GM23338 (cell line): ENCODE results near the gene PDGFC.

ENCODE experiments used
- CREB1 ChIP-seq: fragments of 250-450 bp; sonication (Bioruptor Pico); IDR thresholded peaks from 2 replicates; pipeline ENCODE4 v1.5.0; 2020; ENCODE audit warnings: low read depth, mild to moderate bottlenecking, moderate library complexity
- CTCF ChIP-seq, 2 experiments: fragments of 200-600 bp in 1 of 2; sonication (generic) in 1 of 2; conservative IDR thresholded peaks; 2 replicates each; pipeline versions ENCODE4 v1.5.1 to v1.6.1; 2016 to 2017; ENCODE audit warnings: antibody characterized with exemption in 2 of 2, low read depth in 2 of 2, mild to moderate bottlenecking in 2 of 2, moderate library complexity in 1 of 2
- ETS1 ChIP-seq: IDR thresholded peaks from 2 replicates; pipeline ENCODE4 v1.6.1; 2016; ENCODE audit warnings: antibody characterized with exemption
- EZH2phosphoT487 ChIP-seq: fragments of 200-600 bp; sonication (generic); IDR thresholded peaks from one replicate; pipeline ENCODE4 v1.8.1; 2018; ENCODE audit warnings: antibody characterized with exemption; ENCODE audit not compliant: unreplicated experiment
- POLR2AphosphoS5 ChIP-seq: IDR thresholded peaks from 2 replicates; pipeline ENCODE4 v1.6.1; 2016; ENCODE audit warnings: antibody characterized with exemption, low read depth
- REST ChIP-seq: IDR thresholded peaks from one replicate; pipeline ENCODE4 v1.6.1; 2018; ENCODE audit warnings: antibody characterized with exemption; ENCODE audit not compliant: unreplicated experiment

GRCh38 chr4:156816360-156816755 lies 155.2 kb downstream of the PDGFC start:
- TF ChIP-seq CTCF (conservative IDR thresholded peaks at IDR 0.05; ENCODE audit: low read depth in 2 of 2) (no peak), ETS1 (no peak), CREB1 (CRISPR knock-in tag) (no peak), REST (no peak), POLR2AphosphoS5 (no peak), EZH2phosphoT487 (no peak)
